ENCODE results near the gene CNTNAP5.

CNTNAP5 gene

GRCh38 chr2:124153713-124154112 lies 128.6 kb downstream of the CNTNAP5 start:
- H3K9me2 ChIP-seq (replicated peaks; ENCODE audit: low read depth, low read length): no peaks in the 10 kb centered on the region
- H3F3A ChIP-seq (ENCODE audit: low read depth): no peaks in the 10 kb centered on the region
- no peaks in the 10 kb centered on the region for H3K9me3 ChIP-seq (ENCODE audit: insufficient read depth, low read depth, low read length)

GRCh38 chr2:124159166-124159565 lies 134.1 kb downstream of the CNTNAP5 start:
- H3K79me2 ChIP-seq (ENCODE audit: insufficient read depth, low read length): no peaks in the 10 kb centered on the region
- H3K9ac ChIP-seq (ENCODE audit: low read depth, low read length, poor library complexity, severe bottlenecking): no peak overlapping the region
- no peaks in the 10 kb centered on the region for H3F3A ChIP-seq (ENCODE audit: low read depth)
- no peak overlapping the region for H3K4me3 ChIP-seq (ENCODE audit: low read length, poor library complexity, severe bottlenecking)
- H3K4me1 ChIP-seq (ENCODE audit: insufficient read depth, low read length, poor library complexity, severe bottlenecking): no peaks in the 10 kb centered on the region
- H3K9me2 ChIP-seq (replicated peaks; ENCODE audit: low read depth, low read length): no peaks in the 10 kb centered on the region
- H3K4me2 ChIP-seq (ENCODE audit: low read depth, low read length, poor library complexity, severe bottlenecking): no peak overlapping the region
- no peak overlapping the region for H2AFZ ChIP-seq (ENCODE audit: low read length)
- H3K36me3 ChIP-seq (ENCODE audit: insufficient read depth, low read length): no peaks in the 10 kb centered on the region
- H3K9me3 ChIP-seq (ENCODE audit: insufficient read depth, low read depth, low read length): no peaks in the 10 kb centered on the region
- H3K27me3 ChIP-seq (ENCODE audit: insufficient read depth, low read length, poor library complexity, severe bottlenecking): no peaks in the 10 kb centered on the region
- no peak for TF ChIP-seq EZH2phosphoT487 (IDR thresholded peaks at IDR 0.05; ENCODE audit: borderline replicate concordance)
- TF ChIP-seq CTCF (conservative IDR thresholded peaks at IDR 0.05; ENCODE audit: low read length): no peak
- no peaks in the 10 kb centered on the region for H4K20me1 ChIP-seq (ENCODE audit: insufficient read depth, low read length, poor library complexity, severe bottlenecking)

More at GRCh38 chr2:124153713-124154112, 128.6 kb downstream of the CNTNAP5 start:
- H2AFZ ChIP-seq (ENCODE audit: low read length): no peak overlapping the region
- no peaks in the 10 kb centered on the region for H3K36me3 ChIP-seq (ENCODE audit: insufficient read depth, low read length)
- H4K20me1 ChIP-seq (ENCODE audit: insufficient read depth, low read length, poor library complexity, severe bottlenecking): no peaks in the 10 kb centered on the region
- H3K4me2 ChIP-seq (ENCODE audit: low read depth, low read length, poor library complexity, severe bottlenecking): no peak overlapping the region
- H3K27me3 ChIP-seq (ENCODE audit: insufficient read depth, low read length, poor library complexity, severe bottlenecking): no peaks in the 10 kb centered on the region
- TF ChIP-seq CTCF (conservative IDR thresholded peaks at IDR 0.05; ENCODE audit: low read length): no peak
- no peak for TF ChIP-seq EZH2phosphoT487 (IDR thresholded peaks at IDR 0.05; ENCODE audit: borderline replicate concordance)
- H3K79me2 ChIP-seq (ENCODE audit: insufficient read depth, low read length): no peaks in the 10 kb centered on the region
- no peak overlapping the region for H3K4me3 ChIP-seq (ENCODE audit: low read length, poor library complexity, severe bottlenecking)
- no peaks in the 10 kb centered on the region for H3K4me1 ChIP-seq (ENCODE audit: insufficient read depth, low read length, poor library complexity, severe bottlenecking)
- no peak overlapping the region for H3K9ac ChIP-seq (ENCODE audit: low read depth, low read length, poor library complexity, severe bottlenecking)

GRCh38 chr2:124161542-124161941 lies 136.5 kb downstream of the CNTNAP5 start:
- H3K9me2 ChIP-seq (replicated peaks; ENCODE audit: low read depth, low read length): no peaks in the 10 kb centered on the region
- TF ChIP-seq EZH2phosphoT487 (IDR thresholded peaks at IDR 0.05; ENCODE audit: borderline replicate concordance): no peak
- TF ChIP-seq CTCF (conservative IDR thresholded peaks at IDR 0.05; ENCODE audit: low read length): no peak
- H3K36me3 ChIP-seq (ENCODE audit: insufficient read depth, low read length): no peaks in the 10 kb centered on the region

More at GRCh38 chr2:124161542-124161941, 136.5 kb downstream of the CNTNAP5 start:
- no peaks in the 10 kb centered on the region for H3K9me3 ChIP-seq (ENCODE audit: insufficient read depth, low read depth, low read length)
- H3K4me3 ChIP-seq (ENCODE audit: low read length, poor library complexity, severe bottlenecking): no peak overlapping the region
- H3K9ac ChIP-seq (ENCODE audit: low read depth, low read length, poor library complexity, severe bottlenecking): no peak overlapping the region
- H3K4me2 ChIP-seq (ENCODE audit: low read depth, low read length, poor library complexity, severe bottlenecking): no peak overlapping the region
- no peaks in the 10 kb centered on the region for H3F3A ChIP-seq (ENCODE audit: low read depth)
- no peaks in the 10 kb centered on the region for H3K4me1 ChIP-seq (ENCODE audit: insufficient read depth, low read length, poor library complexity, severe bottlenecking)
- H3K27me3 ChIP-seq (ENCODE audit: insufficient read depth, low read length, poor library complexity, severe bottlenecking): no peaks in the 10 kb centered on the region
- no peak overlapping the region for H2AFZ ChIP-seq (ENCODE audit: low read length)
- H3K79me2 ChIP-seq (ENCODE audit: insufficient read depth, low read length): no peaks in the 10 kb centered on the region
- no peaks in the 10 kb centered on the region for H4K20me1 ChIP-seq (ENCODE audit: insufficient read depth, low read length, poor library complexity, severe bottlenecking)
